Adrenal gland (tissue), 5 donors: ENCODE data around the gene LIMS1.

Experiments
- CTCF ChIP-seq, 6 experiments: fragments of 450-650 bp in 4 of 6; fragments of 200-600 bp in 2 of 6; sonication (generic) in 1 of 6; IDR thresholded peaks; 1 replicate in 5 of 6; 2 replicates in 1 of 6; pipeline versions ENCODE4 v1.5.1 to v1.8.0; 2016 to 2021; ENCODE audit warnings: antibody characterized with exemption in 6 of 6, mild to moderate bottlenecking in 2 of 6, moderate library complexity in 1 of 6
- POLR2A ChIP-seq, 2 donors: fragments of 450-650 bp; IDR thresholded peaks; one replicate each; pipeline ENCODE4 v1.6.1; 2017; ENCODE audit warnings: antibody characterized with exemption in 2 of 2, mild to moderate bottlenecking in 2 of 2, moderate library complexity in 1 of 2
- donor health status: DM: no; HTN: no; CAD: no.

DNA sequence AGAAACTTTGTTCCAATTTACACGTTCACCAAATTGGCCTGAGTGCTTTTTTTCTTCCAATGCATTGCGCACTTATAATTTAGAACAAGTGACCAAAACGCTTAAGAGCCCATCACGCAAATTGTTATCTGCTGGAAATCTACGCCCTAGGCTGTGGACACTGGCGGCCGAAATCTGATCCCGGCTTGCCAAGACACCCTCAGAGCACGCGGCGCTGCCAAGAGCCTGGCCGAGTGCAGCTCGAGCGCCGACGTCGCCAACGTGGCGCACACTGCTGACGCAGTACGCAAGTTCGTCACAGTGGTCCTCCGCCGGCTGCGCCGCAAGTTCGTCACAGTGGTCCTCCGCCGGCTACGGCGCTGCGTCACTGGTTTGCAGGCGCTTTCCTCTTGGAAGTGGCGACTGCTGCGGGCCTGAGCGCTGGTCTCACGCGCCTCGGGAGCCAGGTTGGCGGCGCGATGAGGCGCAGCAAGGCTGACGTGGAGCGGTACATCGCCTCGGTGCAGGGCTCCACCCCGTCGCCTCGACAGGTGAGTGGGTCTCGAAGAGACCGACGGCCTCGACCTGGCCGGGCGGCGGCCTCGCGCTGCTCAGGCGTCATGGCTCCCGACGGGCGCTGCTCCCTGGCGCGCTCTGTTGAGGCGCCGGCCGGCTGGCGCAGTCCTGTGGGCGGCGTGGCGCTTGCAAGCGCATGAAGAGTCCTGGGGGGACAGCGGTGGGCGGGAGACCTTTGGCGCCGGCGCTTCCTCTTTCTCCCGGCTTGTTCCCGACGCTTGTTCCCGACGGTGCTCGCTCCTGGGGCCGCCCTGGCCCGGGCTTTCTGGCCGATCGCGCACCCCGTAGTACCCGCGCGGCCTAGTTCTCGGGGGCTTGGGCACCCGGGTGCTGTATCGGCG lies 185.1 kb downstream of the LIMS1 start, which contains the start of gene RANBP2:
- TF ChIP-seq CTCF (IDR thresholded peaks at IDR 0.05), result no peak
- TF ChIP-seq POLR2A (IDR thresholded peaks at IDR 0.05), result peak; percentile 95 to 98
